H9 (cell line): ENCODE measurements around the gene TMEM140. TPM values are rescaled to one million over a fixed set of nuclear protein-coding genes. Genes with fewer than 3 reads are reported as not detected.

Experiments
- DNase-seq: peaks from one replicate; pipeline ENCODE4 v3.0.0-alpha.2; 2017
- H2AFZ ChIP-seq: one replicate; pipeline ENCODE4 v1.6.1; 2013; ENCODE audit warnings: mild to moderate bottlenecking, low read length, control low read depth, moderate library complexity
- H2AK5ac ChIP-seq: 2 replicates; pipeline ENCODE4 v1.6.1; 2013; ENCODE audit warnings: low read length, control low read depth, mixed read lengths; ENCODE audit not compliant: insufficient read length
- H2BK120ac ChIP-seq: one replicate; pipeline ENCODE4 v1.6.1; 2013; ENCODE audit warnings: low read depth, mild to moderate bottlenecking, low read length, control low read depth, inconsistent platforms; ENCODE audit not compliant: poor library complexity, severe bottlenecking
- H2BK12ac ChIP-seq: 2 replicates; pipeline ENCODE4 v1.6.1; 2013; ENCODE audit warnings: low read length, control low read depth, mixed read lengths, low read depth; ENCODE audit not compliant: insufficient read length
- H2BK15ac ChIP-seq: 2 replicates; pipeline ENCODE4 v1.6.1; 2013; ENCODE audit warnings: low read depth, low read length, control low read depth
- H2BK20ac ChIP-seq: one replicate; pipeline ENCODE4 v1.6.1; 2013; ENCODE audit warnings: low read depth, mild to moderate bottlenecking, low read length, control low read depth, inconsistent platforms; ENCODE audit not compliant: poor library complexity, severe bottlenecking
- H2BK5ac ChIP-seq: 2 replicates; pipeline ENCODE4 v1.6.1; 2013; ENCODE audit warnings: low read length, control low read depth, mixed read lengths; ENCODE audit not compliant: insufficient read length
- H3K14ac ChIP-seq: 2 replicates; pipeline ENCODE4 v1.6.1; 2013; ENCODE audit warnings: low read length, control low read depth; ENCODE audit not compliant: insufficient read depth
- H3K18ac ChIP-seq: 2 replicates; pipeline ENCODE4 v1.6.1; 2013; ENCODE audit warnings: low read depth, mild to moderate bottlenecking, mixed read lengths, low read length, control low read depth; ENCODE audit not compliant: insufficient read length
- H3K23ac ChIP-seq: 2 replicates; pipeline ENCODE4 v1.6.1; 2013; ENCODE audit warnings: low read length, control low read depth, mixed read lengths, low read depth; ENCODE audit not compliant: insufficient read length
- H3K23me2 ChIP-seq: 2 replicates; pipeline ENCODE4 v1.6.1; 2013; ENCODE audit warnings: low read depth, mild to moderate bottlenecking, mixed read lengths, low read length, control low read depth; ENCODE audit not compliant: insufficient read length, poor library complexity, severe bottlenecking
- H3K27ac ChIP-seq: 2 replicates; pipeline ENCODE4 v1.5.1; 2013; ENCODE audit warnings: low read length, control low read depth, mixed read lengths, low read depth; ENCODE audit not compliant: insufficient read length
- H3K27me3 ChIP-seq: 2 replicates; pipeline ENCODE4 v1.6.1; 2013; ENCODE audit warnings: low read length, control low read depth, inconsistent platforms; ENCODE audit not compliant: insufficient read depth
- H3K4ac ChIP-seq: 2 replicates; pipeline ENCODE4 v1.6.1; 2013; ENCODE audit warnings: low read depth, mild to moderate bottlenecking, control low read depth, inconsistent platforms, low read length, moderate library complexity
- H3K4me1 ChIP-seq: 2 replicates; pipeline ENCODE4 v1.6.1; 2013; ENCODE audit warnings: low read length, control low read depth, inconsistent platforms; ENCODE audit not compliant: insufficient read depth
- H3K4me2 ChIP-seq: 2 replicates; pipeline ENCODE4 v1.6.1; 2013; ENCODE audit warnings: low read length, control low read depth, mixed read lengths; ENCODE audit not compliant: insufficient read length, insufficient read depth
- H3K56ac ChIP-seq: 2 replicates; pipeline ENCODE4 v1.6.1; 2013; ENCODE audit warnings: low read depth, mild to moderate bottlenecking, mixed read lengths, low read length, control low read depth; ENCODE audit not compliant: insufficient read length
- H3K79me1 ChIP-seq: 2 replicates; pipeline ENCODE4 v1.6.1; 2013; ENCODE audit warnings: low read depth, mild to moderate bottlenecking, moderate library complexity, low read length, control low read depth, inconsistent platforms; ENCODE audit not compliant: insufficient read depth, poor library complexity, severe bottlenecking
- H3K79me2 ChIP-seq: 2 replicates; pipeline ENCODE4 v1.6.1; 2013; ENCODE audit warnings: low read length, control low read depth, inconsistent platforms; ENCODE audit not compliant: insufficient read depth
- H3K9ac ChIP-seq: 2 replicates; pipeline ENCODE4 v1.6.1; 2013; ENCODE audit warnings: low read length, control low read depth, mixed read lengths; ENCODE audit not compliant: insufficient read length; ENCODE audit errors: extremely low read depth
- H3K9me3 ChIP-seq: one replicate; pipeline ENCODE4 v1.6.1; 2013; ENCODE audit warnings: low read depth, low read length, inconsistent platforms; ENCODE audit not compliant: control insufficient read depth
- H3T11ph ChIP-seq: one replicate; pipeline ENCODE4 v1.6.1; 2013; ENCODE audit warnings: mild to moderate bottlenecking, low read length, control low read depth, inconsistent platforms
- H4K20me1 ChIP-seq: one replicate; pipeline ENCODE4 v1.6.1; 2013; ENCODE audit not compliant: control insufficient read depth, insufficient read length, insufficient read depth
- H4K5ac ChIP-seq: 2 replicates; pipeline ENCODE4 v1.6.1; 2013; ENCODE audit warnings: low read depth, mild to moderate bottlenecking, mixed read lengths, low read length, control low read depth; ENCODE audit not compliant: insufficient read length
- H4K8ac ChIP-seq: replicated peaks from 2 replicates; pipeline ENCODE4 v1.6.1; 2013; ENCODE audit warnings: low read length, control low read depth, mixed read lengths, low read depth; ENCODE audit not compliant: insufficient read length
- H4K91ac ChIP-seq: 2 replicates; pipeline ENCODE4 v1.6.1; 2013; ENCODE audit warnings: low read depth, mild to moderate bottlenecking, moderate library complexity, mixed read lengths, low read length, control low read depth; ENCODE audit not compliant: insufficient read length
- H3K27ac Mint-ChIP-seq, 3 experiments: 2 replicates in 2 of 3; 3 replicates in 1 of 3; pipeline ENCODE4 v1.8.0; 2020 to 2021; ENCODE audit warnings: mixed read lengths in 3 of 3, mild to moderate bottlenecking in 1 of 3, moderate library complexity in 1 of 3
- H3K27me3 Mint-ChIP-seq: 2 replicates; pipeline ENCODE4 v1.8.0; 2021; ENCODE audit warnings: low read depth, mild to moderate bottlenecking, moderate library complexity, mixed read lengths
- H3K36me3 Mint-ChIP-seq, 3 experiments: 2 replicates in 2 of 3; 3 replicates in 1 of 3; pipeline ENCODE4 v1.8.0; 2020 to 2021; ENCODE audit warnings: low read depth in 3 of 3, mixed read lengths in 3 of 3; ENCODE audit not compliant: insufficient read depth in 1 of 3
- H3K4me1 Mint-ChIP-seq, 2 experiments: 2 replicates each; pipeline ENCODE4 v1.8.0; 2020; ENCODE audit warnings: mixed read lengths in 2 of 2
- H3K4me3 Mint-ChIP-seq, 2 experiments: 2 replicates in 1 of 2; 3 replicates in 1 of 2; pipeline ENCODE4 v1.8.0; 2020 to 2021; ENCODE audit warnings: mild to moderate bottlenecking in 2 of 2, mixed read lengths in 2 of 2, moderate library complexity in 1 of 2
- H3K9me3 Mint-ChIP-seq, 2 experiments: 2 replicates in 1 of 2; 3 replicates in 1 of 2; pipeline ENCODE4 v1.8.0; 2020; ENCODE audit warnings: mild to moderate bottlenecking in 2 of 2, mixed read lengths in 2 of 2, moderate library complexity in 1 of 2
- WGBS: extraction: QIAGEN DNeasy Blood & Tissue Kit; methylation state at CpG from one replicate; pipeline ENCODE4 v1.1.7; 2013; ENCODE audit warnings: missing lambda C conversion rate, low lambda C conversion rate, mixed read lengths; ENCODE audit not compliant: insufficient read length; ENCODE audit errors: extremely low coverage; 5-methylcytosine and 5-hydroxymethylcytosine counted together
- total RNA-seq: library from RNA; stranded (reverse); gene quantifications from 2 replicates; pipeline ENCODE4 v1.2.1, GENCODE V29; 2021
- TF ChIP-seq, protein P1 (sequence below): fragments of 200-600 bp; sonication (generic); conservative IDR thresholded peaks from 3 replicates; pipeline ENCODE4 v1.8.0; 2021; ENCODE audit warnings: antibody characterized with exemption, mild to moderate bottlenecking

Gene TMEM140
- total RNA-seq, 1 experiment from 2014 or later = not detected

GRCh38 chr7:135150072-135150782 is 2.4 kb downstream of the TMEM140 start:
- H2BK12ac ChIP-seq = no peak overlapping the region
- no peak overlapping the region for H3K14ac ChIP-seq
- no peak overlapping the region for H2BK20ac ChIP-seq
- no peak overlapping the region for H3K56ac ChIP-seq
- H3K23ac ChIP-seq = no peak overlapping the region
- H4K5ac ChIP-seq = no peak overlapping the region
- no peak overlapping the region for H2BK120ac ChIP-seq
- H3T11ph ChIP-seq = no peak overlapping the region
- TF ChIP-seq, protein P1, sequence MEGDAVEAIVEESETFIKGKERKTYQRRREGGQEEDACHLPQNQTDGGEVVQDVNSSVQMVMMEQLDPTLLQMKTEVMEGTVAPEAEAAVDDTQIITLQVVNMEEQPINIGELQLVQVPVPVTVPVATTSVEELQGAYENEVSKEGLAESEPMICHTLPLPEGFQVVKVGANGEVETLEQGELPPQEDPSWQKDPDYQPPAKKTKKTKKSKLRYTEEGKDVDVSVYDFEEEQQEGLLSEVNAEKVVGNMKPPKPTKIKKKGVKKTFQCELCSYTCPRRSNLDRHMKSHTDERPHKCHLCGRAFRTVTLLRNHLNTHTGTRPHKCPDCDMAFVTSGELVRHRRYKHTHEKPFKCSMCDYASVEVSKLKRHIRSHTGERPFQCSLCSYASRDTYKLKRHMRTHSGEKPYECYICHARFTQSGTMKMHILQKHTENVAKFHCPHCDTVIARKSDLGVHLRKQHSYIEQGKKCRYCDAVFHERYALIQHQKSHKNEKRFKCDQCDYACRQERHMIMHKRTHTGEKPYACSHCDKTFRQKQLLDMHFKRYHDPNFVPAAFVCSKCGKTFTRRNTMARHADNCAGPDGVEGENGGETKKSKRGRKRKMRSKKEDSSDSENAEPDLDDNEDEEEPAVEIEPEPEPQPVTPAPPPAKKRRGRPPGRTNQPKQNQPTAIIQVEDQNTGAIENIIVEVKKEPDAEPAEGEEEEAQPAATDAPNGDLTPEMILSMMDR = no peak
- H4K20me1 ChIP-seq = no peaks in the 10 kb centered on the region
- H2BK5ac ChIP-seq = no peak overlapping the region
- H2BK15ac ChIP-seq = no peak overlapping the region
- no peak overlapping the region for H3K18ac ChIP-seq
- no peak overlapping the region for H4K91ac ChIP-seq
- Mint-ChIP-seq H3K36me3 (peaks cover 0 to 10% (median 3%) of the 10 kb centered on the region in 3 experiments; a peak in 3 of 7 replicates), H3K4me1 (peaks cover 2 to 8% of the 10 kb centered on the region in 2 experiments; a peak in 2 of 4 replicates), H3K27me3 (no peaks in the 10 kb centered on the region), H3K9me3 (peaks cover 12 to 16% of the 10 kb centered on the region in 2 experiments), H3K27ac (no peak overlapping the region), H3K4me3 (no peak overlapping the region)
- no peaks in the 10 kb centered on the region for H3K79me1 ChIP-seq
- no peak overlapping the region for H3K9ac ChIP-seq
- H3K79me2 ChIP-seq = no peaks in the 10 kb centered on the region
- no peaks in the 10 kb centered on the region for H3K4me1 ChIP-seq
- H3K23me2 ChIP-seq = no peaks in the 10 kb centered on the region
- H3K27me3 ChIP-seq = no peaks in the 10 kb centered on the region
- no peak overlapping the region for H3K4ac ChIP-seq
- H4K8ac ChIP-seq = no peak overlapping the region
- H3K9me3 ChIP-seq = no peaks in the 10 kb centered on the region
- WGBS = no CpG with 5 or more reads among the region's 8 CpGs
- no peak overlapping the region for H3K4me2 ChIP-seq
- H2AFZ ChIP-seq = no peak overlapping the region
- H2AK5ac ChIP-seq = no peak overlapping the region
- DNase-seq = no peak
- no peak overlapping the region for H3K27ac ChIP-seq
